HG03575 (cell line): ENCODE results near the gene ULBP2.
"Not testable (repeated sequence)": the region's sequence is repeated elsewhere in the genome, so short reads cannot be mapped to it uniquely, and the experiment has no call there.

Source experiments
- ATAC-seq: cut with Tn5 transposase; IDR thresholded peaks from one replicate; pipeline ENCODE4 v1.9.1; 2021; ENCODE audit not compliant: unreplicated experiment, insufficient number of reproducible peaks, low FRiP score; ENCODE audit errors: extremely low read depth

Gene ULBP2

DNA sequence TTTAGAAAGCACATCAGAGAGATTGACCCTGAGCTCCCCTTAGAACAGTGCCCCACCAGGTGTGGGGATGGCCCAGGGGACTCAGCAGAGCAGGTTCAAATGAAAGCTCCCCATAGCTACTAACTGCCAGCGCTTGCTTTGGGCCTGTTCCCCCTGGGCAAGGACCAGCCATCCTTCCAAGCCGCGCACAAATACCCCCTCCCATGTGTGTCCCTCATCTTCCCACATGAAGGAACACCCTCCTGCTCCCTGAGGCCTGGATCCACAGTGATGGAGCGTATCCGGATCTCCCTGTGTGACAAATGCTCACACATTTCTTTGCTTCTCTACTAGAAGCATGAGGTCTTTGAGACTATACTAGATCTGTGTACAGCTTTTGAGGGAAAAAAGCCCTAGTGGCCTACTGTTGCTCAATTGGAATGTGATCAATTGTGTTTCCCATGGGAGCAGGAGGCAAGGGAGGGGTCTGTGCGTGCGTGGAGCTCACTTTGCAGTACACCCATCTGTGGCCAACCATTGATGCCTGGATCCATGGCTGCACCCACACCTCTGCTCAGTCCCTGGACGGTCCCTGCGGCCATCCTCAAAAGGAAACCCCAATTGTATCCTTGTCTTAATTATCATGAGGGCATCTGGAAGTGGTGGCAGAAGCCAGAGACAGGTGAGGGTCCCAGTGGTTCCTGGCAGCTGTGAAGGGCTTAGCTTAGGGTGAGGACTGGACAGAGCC lies 17.4 kb upstream of the ULBP2 start:
- ATAC-seq = no peak

DNA sequence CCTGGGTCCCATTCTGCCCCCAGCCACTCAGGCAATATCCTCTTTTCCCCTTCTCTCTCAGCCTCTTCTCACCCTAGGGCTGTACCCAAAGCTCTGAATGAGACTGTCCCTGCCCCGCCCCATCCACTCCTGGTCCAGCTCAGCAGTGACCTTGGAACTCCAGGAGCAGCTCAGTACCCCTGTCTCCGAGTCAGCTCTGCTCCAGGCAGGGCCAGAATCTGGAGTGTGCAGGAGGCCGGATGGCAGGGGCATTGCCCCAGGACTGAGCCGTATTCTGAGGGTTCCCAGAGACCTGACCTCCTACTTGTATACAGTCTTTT lies 16.9 kb upstream of the ULBP2 start:
- ATAC-seq = no peak

DNA sequence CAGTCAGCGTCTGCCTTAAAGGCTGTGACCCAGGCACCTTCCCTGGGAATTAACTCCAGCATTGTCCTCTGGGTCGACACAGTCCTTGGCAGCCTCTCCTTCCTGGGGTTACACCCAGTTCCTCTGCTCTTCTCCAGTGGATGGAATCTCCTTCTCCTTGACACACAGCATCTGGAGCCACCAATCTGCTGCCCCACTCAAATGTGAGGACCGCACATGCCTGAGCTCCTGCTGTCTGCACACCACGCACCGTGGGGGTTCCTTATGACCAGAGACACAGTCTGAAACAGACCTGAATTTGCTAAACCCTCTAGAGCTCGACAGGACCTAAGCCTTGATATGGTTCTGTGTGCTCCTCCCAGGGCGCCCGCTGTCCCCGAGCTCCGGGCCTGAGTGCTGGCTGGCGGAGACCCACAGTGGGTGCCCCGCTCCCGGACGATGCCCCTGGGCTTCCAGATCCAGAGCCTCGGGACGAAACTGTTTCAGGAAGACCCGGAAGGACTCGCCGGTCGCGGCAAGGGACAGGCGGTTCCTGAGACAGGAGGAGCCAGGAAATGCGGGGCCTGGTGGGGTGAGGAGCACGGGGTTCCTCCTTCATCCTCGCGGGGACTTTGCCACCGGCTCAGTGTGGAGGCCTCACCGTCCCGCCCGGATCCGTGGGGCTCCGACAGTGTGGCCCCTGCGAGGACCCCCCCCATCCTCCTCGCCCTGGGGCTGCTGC lies 16.4 kb upstream of the ULBP2 start:
- ATAC-seq = no peak

DNA sequence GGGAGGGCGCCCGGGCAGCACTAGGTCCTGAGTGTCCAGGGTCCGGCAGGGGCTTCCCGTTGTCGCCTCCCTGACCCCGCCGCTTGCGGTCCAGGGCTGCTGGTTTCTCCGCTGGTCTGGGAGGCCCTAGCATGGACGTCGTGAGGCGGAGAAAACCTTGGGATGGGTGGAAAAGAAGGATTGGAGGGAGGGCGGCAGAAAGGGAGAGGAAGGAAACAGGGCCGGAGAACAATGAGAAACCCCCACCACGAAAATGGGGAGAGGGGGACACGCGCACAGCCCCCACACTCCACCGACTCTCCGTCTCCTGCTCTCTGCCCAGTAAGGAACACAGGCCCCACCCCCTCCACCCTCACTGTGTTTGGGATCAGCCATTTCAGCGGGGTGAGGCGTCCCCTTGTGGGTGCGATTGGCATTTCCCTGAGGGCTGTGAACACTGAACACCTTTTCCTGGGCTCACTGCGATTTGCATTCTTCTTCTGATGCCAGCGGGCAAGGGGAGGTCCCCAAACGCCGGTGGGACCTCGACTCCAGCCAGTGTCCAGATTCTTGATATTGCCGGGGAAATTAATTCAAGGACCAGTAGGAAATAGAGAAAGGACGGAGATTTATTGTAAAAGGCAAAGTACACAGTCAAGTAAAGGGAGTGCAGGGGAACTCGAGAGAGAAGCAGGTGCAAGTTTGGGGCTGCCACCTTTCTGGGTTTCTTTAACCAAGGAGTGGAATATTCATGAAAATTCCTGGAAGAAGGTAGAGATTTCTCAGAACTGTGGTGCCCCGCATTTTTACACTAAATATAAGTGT lies 15.6 kb upstream of the ULBP2 start:
- no peak for ATAC-seq

DNA sequence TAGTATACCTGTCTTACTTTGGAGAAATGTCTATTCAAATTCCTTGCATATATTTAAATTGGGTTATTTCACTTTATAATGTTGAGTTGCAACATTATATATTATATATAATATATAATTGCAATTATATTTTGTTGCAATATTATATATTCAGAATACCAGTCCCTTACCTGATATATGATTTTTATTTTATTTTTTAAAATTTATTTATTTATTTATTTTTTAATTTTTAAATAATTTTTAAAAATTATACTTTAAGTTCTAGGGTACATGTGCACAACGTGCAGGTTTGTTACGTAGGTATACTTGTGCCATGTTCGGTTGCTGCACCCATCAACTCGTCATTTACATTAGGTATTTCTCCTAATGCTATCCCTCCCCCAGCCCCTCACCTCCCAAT lies 14.8 kb upstream of the ULBP2 start:
- ATAC-seq = not testable (repeated sequence)

DNA sequence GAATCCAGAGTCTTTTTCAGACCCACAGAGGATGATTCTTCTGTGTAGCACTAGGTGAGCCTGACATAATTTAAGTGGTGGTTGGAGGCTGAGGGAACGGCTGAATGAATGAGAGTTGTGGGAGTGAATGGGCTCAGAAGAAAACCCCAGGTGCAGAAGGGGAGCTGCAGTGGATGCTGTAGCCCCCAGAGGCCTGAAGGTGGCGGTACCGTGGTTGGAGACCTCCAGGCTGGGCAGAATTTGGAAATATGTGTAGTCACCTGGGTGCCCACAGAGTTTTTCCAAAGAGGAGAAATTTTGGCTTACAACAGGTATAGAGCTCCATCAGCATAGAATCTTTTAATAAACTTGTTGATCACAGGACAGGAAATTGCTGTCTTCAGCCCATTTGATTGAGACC lies 12.4 kb upstream of the ULBP2 start:
- ATAC-seq = no peak

DNA sequence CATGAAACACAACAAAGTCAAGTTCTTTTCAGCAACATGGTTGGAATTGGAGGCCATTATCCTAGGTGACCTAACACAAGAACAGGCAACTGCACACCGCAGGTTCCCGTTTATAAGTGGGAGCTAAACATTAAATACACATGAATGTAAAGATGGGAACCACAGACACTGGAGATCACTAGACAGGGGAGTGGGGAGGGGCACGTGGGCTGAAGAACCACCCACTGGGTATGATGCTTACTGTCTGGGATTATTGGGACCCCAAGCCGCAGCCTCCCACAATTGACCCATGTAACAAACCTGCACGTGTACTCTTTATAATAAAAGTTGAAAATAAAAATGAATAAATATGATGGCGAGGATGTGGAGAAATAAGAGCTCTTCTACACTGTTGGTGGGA lies 10.3 kb upstream of the ULBP2 start:
- ATAC-seq = no peak

DNA sequence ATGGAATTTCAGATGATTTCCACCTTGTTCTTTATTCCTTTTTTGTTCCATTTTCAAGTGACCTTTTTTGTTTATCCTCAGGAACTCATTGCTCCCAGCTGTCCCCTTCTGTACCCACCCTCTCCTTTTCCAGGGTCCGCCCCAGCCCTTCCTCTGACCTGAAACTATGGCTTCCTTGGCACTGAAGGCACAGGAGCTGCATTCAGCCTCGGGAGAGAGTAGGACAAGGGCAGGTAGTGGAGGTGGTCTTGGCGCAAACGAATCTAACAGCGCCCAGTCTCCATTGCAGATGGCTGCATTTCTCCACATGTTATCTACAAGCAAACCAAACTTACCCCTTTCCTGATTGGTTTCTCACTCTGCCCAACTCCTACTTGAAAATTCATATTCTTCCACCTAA lies 8.8 kb upstream of the ULBP2 start:
- no peak for ATAC-seq

DNA sequence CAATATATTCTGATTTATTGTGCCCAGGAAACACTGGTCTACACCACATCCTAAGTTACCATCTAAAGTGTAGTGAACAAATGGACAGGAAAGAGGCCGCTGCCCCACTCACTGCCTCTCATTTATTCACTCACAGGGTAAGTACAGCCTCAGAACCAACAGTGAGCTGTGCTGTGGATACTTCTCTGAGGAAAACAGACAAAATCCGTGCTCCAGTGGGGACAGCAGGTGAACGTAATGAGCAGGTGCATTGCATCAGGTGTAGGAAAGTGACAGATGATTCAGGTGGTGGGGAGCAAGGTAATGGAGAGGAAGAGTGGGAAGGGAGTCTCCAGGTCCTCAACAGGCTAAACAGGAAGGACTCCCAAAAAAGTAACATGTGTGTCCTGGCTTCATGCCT lies 8.4 kb upstream of the ULBP2 start:
- ATAC-seq = no peak

DNA sequence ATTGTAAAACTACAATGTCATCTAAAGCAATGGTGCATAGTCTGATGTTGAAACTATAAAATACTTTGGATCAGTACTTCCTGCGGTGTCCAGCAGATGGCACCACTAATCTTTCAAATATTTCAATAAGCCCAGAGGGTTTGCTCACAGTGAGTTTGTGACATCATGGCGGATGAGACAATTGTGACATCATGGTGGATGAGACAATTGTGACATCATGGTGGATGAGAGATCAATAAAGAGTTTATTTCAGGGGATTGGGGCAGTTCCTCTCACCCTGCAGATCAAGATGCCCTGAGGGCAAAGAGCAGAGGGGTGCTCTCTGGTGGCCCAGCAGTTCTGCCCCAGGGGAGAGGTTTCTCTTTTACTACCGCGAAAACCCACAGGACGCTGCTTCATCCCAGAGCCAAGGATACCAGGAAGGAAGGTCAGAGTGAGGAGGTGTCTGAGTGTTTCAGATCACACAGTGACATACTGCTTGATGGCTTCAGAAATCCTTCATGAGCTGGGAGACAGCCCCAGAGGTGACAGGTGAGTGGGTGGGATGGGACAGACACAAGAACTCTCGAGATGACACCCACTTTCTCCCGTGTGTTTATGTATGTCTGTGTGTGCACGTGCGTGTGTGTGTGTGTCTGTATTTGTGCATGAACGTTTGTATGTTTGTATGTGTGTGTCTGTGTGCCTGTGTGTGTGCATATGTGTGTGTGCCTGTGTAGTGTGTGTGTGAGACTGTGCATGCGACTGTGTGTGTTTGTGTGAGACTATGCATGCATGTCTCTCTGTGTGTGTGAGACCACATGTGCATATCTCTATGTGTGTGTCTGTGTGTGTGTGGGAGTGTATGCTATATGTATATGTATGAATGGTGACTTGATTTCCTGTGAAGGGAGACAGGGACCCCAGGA lies 7.3 kb upstream of the ULBP2 start:
- ATAC-seq = no peak

DNA sequence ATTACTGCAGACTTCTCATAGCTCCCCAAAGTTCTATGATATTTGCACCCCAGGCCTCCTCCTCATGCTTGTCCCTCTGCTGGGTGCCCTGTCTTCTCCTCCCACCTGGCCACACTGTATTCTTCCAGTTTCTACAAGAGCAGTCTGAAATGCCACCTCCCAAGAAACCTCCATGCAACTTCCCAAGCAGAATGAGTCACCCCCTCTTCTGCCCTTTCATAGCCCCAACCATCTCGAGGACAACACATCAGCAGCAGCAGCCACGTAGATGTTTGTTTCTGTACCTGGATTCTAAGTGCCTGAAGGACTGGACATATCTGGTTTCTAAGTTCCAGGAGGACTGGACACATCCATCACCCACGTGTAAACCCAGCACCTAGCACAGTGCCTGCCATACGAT lies 6.6 kb upstream of the ULBP2 start:
- ATAC-seq = no peak

DNA sequence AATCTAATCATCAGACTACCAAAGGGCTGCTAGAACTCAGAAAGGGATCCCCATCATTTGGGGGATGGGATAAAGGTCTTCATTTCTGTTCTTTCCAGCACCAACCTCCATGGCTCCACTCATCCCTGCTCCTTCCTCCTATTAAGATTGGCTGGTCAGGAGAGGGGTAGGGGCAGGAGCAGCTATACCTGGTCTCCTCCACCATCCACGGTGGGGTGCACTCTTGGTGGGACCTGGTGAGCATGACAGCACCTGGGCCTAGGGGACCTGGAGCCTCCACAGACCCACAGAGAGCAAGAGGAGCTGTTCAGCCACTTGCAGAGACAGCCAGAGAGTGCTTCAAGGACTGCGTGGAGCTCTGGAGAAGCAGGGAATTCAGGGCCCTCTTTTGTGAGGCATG lies 6.1 kb upstream of the ULBP2 start:
- no peak for ATAC-seq

DNA sequence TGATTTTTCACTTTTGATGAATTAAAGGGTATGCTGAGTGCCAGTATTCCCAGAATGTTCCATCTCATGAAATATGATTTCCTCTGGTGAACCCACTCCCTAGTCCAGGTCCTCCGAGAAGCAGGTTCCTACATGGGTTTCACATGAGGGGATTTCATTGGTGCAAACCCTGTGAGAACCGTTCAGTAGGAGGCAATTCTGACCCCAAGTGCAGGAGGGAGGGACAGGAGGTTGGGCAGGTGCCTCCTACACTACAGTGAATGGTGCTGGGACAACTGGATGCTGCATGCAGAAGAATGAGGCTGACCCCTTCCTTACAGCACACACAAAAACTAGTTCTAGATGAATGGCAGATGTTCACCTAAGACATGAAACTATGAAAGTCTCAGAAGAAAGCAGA lies 5.1 kb upstream of the ULBP2 start:
- no peak for ATAC-seq

DNA sequence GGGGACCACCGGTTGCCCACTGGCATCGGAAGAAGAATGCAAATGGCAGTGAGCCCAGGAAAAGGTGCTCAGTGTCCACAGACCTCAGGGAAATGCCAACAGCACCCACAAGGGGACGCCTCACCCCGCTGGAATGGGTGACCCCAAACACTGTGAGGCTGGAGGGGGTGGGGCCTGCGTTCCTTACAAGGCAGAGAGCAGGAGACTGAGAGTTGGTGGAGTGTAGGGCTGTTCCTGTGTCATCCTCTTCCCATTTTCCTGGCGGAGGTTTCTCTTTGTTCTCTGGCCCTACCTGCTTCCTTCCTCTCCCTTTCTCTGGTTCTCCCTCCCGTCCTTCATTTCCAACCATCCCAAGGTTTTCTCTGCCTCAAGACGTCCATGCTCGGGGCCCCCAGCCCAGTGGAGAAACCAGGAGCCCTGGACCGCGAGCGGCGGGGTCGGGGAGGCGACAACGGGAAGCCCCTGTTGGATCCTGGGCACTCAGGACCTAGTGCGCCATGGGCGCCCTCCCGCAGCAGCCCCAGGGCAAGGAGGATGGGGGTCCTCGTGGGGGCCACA lies 3.7 kb upstream of the ULBP2 start:
- not testable (repeated sequence) for ATAC-seq

DNA sequence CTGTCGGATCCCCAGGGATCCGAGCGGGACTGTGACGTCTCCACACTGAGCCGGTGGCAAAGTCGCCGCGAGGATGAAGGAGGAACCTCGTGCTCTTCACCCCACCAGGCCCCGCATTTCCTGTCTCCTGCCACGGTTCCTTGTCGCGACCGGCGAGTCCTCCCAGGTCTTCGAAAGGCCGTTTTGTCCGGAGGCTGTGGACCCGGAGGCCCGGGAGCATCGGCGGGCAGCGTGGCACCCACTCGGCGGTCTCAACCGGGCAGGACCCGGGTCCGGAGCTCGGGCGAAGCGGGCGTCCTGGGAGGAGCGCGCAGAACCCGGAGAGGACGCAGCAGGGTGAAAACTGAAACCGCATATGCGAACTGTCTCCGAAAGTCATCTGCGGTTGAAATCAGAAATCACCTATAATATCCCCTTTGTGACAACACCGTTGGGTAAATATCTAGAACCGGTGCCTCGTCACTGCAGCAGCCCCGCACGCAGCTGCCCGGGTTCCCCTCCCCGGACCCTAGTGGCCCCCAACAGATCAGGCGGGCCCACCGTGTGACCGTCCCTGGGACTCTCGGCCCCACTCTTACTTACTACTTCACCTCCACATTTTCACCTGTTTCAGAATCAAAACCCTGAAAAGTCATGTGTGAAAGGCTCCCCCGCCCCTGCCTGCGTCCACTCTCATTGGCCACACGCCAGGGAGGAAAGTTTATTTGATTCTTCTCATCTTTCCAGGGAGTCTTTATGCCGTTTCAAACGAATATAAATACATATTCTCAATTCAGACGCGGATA lies 3.1 kb upstream of the ULBP2 start:
- ATAC-seq = peak; percentile 70

DNA sequence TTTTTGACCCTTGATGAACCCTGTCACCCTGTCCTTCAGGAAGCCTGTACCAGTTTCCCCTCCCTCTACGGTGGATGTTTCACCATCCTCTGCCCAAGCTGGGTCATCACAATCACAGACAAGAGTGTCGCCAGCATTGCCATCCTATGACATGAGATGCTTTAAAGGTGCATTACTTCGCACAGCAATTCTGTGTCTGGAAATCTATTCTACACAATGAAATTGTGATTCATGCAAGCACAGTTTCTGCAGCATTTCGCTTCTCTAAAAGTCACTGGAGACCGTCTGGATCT lies 2.5 kb upstream of the ULBP2 start:
- no peak for ATAC-seq

DNA sequence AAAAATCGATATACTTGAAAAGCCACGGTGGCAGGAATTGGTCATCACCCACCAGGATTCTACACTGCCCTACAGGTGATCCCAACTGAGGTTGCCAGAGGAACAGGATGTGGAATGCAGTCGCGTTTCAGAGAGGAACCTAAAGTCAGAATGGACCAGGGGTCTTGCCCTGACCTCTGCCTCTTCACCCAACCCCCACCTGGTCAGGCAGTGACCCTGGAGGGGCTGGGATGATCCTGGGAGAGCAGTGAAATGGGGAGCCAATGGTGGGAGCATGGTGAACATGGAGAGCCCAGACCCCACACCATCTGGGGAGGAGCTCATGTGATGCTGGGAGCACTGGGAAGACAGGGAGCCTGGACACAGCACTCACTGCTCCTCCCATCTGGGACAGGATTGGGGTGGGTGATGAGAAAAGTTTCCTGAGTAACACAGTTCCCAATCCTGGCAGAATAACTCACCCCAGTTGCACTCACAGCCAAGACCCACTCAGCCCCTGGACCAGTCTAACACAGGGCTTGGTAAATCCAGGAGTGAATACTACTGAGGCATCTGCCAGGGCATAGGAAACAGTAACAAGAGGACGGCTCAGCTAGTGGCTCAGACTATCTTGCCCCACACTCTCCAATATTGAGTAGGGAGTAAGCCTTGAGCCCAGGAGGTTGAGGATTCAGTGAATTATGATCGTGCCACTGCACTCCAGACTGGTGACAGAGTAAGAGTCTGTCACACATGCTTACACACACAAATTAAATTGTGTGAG lies 1.7 kb upstream of the ULBP2 start:
- no peak for ATAC-seq

DNA sequence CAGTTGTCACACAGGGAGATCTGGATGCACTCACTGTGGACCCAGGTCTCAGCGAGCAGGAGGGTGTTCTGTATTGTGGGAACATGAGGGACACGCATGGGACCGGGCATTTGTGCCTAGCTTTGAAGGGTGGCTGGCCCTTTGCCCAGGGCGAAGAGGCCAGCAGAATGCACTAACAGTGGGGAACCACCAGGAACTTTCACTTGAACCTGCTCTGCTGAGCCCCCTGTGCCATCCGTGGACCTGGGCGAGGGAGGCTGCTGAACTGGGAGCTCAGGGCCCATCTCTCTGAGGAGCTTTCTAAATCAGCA lies 1.2 kb upstream of the ULBP2 start:
- ATAC-seq = no peak
